Measurements from ENCODE around the gene PSME1. TPM values are rescaled to one million over a fixed set of nuclear protein-coding genes. Genes with fewer than 3 reads are reported as not detected.

PSME1 gene
- polyA plus RNA-seq, 2 of the 4 experiments (the other 2 are of a cell fraction), result 83.6 to 124 TPM

DNA sequence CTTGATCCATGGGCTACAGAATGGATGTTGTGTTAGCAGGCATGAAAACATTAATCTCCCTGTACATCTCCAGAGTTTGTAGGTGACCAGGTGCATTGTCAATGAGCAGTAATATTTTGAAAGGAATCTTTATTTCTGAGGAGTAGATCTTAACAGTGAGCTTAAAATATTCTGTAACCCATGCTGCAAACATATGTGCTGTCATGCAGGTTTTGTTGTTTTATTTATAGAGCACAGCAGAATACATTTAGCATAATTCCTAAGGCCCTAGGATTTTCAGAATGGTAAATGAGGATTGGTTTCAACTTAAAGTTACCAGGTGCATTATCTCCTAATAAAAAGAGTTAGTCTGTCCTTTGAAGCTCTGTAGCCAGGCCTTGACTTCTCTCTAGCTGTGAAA is 9.1 kb upstream of the PSME1 start:
- no peak for FAIRE-seq
- POLR2A ChIA-PET, result interaction anchor here (0.7 to 2.2 kb wide), 4 partner anchors 9 to 45 kb away, joined by 3 to 7 read pairs (median 4); partner anchors contain the start of gene PSME1
- ATAC-seq, result no peak

DNA sequence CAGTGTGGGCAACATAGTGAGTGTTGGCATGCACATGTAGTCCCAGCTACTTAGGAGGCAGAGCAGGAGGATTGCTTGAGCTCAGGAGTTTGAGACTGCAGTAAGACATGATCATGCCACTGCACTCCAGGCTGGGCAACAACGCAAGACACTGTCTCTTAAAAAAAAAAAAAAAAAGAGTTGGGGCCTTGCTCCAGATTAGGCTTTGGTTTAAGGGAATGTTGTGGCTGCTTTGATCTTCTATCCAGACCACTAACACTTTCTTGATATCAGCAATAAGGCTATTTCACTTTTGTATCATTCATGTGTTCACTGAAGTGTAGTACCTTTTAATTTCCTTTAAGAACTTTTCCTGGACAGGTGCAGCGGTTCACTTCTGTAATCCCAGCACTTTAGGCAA is 8.3 kb upstream of the PSME1 start:
- Histone ChIP-seq H3K4me2 (no peak overlapping the region), H3K9me3 (no peaks in the 10 kb centered on the region), H3K4me3 (no peak overlapping the region), H3K27ac (no peak overlapping the region), H3K4me1 (no peaks in the 10 kb centered on the region)
- WGBS (ENCODE audit: missing lambda C conversion rate), result 81% methylated on average over 2 of the region's 2 CpGs
- ATAC-seq (no peak), DNase-seq (ENCODE audit: low read depth in 1 of 2, low spot score in 1 of 2) (no peak), FAIRE-seq (no peak)
- CTCF ChIA-PET, result interaction anchor here (1.0 to 4.5 kb wide), 5 partner anchors 10 to 38 kb away, joined by 3 to 22 read pairs (median 4); partner anchors contain the start of genes EMC9 and IRF9
- no peak for TF ChIP-seq ZNF302 (CRISPR knock-in tag; IDR thresholded peaks at IDR 0.05)
- no peak for TF ChIP-seq POLR2AphosphoS2 (conservative IDR thresholded peaks at IDR 0.05; ENCODE audit: low read length)
- TF ChIP-seq HOXB5 (CRISPR knock-in tag; IDR thresholded peaks at IDR 0.05), result no peak
- TF ChIP-seq, protein P1, sequence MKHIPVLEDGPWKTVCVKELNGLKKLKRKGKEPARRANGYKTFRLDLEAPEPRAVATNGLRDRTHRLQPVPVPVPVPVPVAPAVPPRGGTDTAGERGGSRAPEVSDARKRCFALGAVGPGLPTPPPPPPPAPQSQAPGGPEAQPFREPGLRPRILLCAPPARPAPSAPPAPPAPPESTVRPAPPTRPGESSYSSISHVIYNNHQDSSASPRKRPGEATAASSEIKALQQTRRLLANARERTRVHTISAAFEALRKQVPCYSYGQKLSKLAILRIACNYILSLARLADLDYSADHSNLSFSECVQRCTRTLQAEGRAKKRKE (CRISPR knock-in tag; IDR thresholded peaks at IDR 0.05; ENCODE audit: low read depth), result no peak
- TF ChIP-seq ESRRA (IDR thresholded peaks at IDR 0.05; ENCODE audit: borderline replicate concordance, low read length), result no peak
- no peak for TF ChIP-seq MAFK (IDR thresholded peaks at IDR 0.05; ENCODE audit: partially characterized antibody)
- TF ChIP-seq EP300 (IDR thresholded peaks at IDR 0.05), result no peak
- no peak for TF ChIP-seq HDAC2 (IDR thresholded peaks at IDR 0.05)
- no peak for TF ChIP-seq ZSCAN20 (CRISPR knock-in tag; IDR thresholded peaks at IDR 0.05)
- TF ChIP-seq KDM5A (IDR thresholded peaks at IDR 0.05), result no peak
- TF ChIP-seq SREBF2 (IDR thresholded peaks at IDR 0.05), result no peak
- TF ChIP-seq EHF (CRISPR knock-in tag; IDR thresholded peaks at IDR 0.05), result no peak
- no peak for TF ChIP-seq FOSL2 (IDR thresholded peaks at IDR 0.05)
- no peak for TF ChIP-seq FOSL2 (CRISPR knock-in tag; IDR thresholded peaks at IDR 0.05)
- POLR2A ChIA-PET, result interaction anchor here (2.2 kb wide), 1 partner anchor 8 kb away, joined by 7 read pairs; the partner anchor contains the start of gene PSME1

More for the DNA sequence above, 9.1 kb upstream of the PSME1 start:
- Histone ChIP-seq H3K27ac (no peak overlapping the region), H3K4me1 (no peaks in the 10 kb centered on the region), H3K4me2 (no peak overlapping the region), H3K4me3 (no peak overlapping the region), H3K9me3 (no peaks in the 10 kb centered on the region)
- CTCF ChIA-PET, result interaction anchor here (1.0 to 4.5 kb wide), 6 partner anchors 11 to 181 kb away, joined by 3 to 22 read pairs (median 6); partner anchors contain the start of genes CIDEB, DCAF11, EMC9 and IRF9
- TF ChIP-seq HOXB5 (CRISPR knock-in tag; IDR thresholded peaks at IDR 0.05) (no peak), ZC3H11A (IDR thresholded peaks at IDR 0.05) (no peak), TFCP2L1 (CRISPR knock-in tag; IDR thresholded peaks at IDR 0.05) (no peak), RFX5 (IDR thresholded peaks at IDR 0.05) (no peak), RARB (CRISPR knock-in tag; IDR thresholded peaks at IDR 0.05) (no peak), ZSCAN20 (CRISPR knock-in tag; IDR thresholded peaks at IDR 0.05) (no peak), PHF8 (IDR thresholded peaks at IDR 0.05; ENCODE audit: borderline replicate concordance, low read depth) (no peak), NR3C1 (IDR thresholded peaks at IDR 0.05) (no peak), FOSB (CRISPR knock-in tag; IDR thresholded peaks at IDR 0.05) (no peak), BHLHE40 (IDR thresholded peaks at IDR 0.05; ENCODE audit: low read depth, low read length) (no peak), CHD2 (IDR thresholded peaks at IDR 0.05; ENCODE audit: low read length, partially characterized antibody) (no peak), FOXS1 (CRISPR knock-in tag; IDR thresholded peaks at IDR 0.05) (no peak), ESRRA (IDR thresholded peaks at IDR 0.05; ENCODE audit: borderline replicate concordance, low read length) (no peak), KDM1A (IDR thresholded peaks at IDR 0.05; ENCODE audit: low read depth) (no peak), ZFP36 (IDR thresholded peaks at IDR 0.05; ENCODE audit: borderline replicate concordance, partially characterized antibody) (no peak), CEBPB (IDR thresholded peaks at IDR 0.05) (no peak), MAFK (IDR thresholded peaks at IDR 0.05; ENCODE audit: partially characterized antibody) (no peak)
- TF ChIP-seq, protein P2, sequence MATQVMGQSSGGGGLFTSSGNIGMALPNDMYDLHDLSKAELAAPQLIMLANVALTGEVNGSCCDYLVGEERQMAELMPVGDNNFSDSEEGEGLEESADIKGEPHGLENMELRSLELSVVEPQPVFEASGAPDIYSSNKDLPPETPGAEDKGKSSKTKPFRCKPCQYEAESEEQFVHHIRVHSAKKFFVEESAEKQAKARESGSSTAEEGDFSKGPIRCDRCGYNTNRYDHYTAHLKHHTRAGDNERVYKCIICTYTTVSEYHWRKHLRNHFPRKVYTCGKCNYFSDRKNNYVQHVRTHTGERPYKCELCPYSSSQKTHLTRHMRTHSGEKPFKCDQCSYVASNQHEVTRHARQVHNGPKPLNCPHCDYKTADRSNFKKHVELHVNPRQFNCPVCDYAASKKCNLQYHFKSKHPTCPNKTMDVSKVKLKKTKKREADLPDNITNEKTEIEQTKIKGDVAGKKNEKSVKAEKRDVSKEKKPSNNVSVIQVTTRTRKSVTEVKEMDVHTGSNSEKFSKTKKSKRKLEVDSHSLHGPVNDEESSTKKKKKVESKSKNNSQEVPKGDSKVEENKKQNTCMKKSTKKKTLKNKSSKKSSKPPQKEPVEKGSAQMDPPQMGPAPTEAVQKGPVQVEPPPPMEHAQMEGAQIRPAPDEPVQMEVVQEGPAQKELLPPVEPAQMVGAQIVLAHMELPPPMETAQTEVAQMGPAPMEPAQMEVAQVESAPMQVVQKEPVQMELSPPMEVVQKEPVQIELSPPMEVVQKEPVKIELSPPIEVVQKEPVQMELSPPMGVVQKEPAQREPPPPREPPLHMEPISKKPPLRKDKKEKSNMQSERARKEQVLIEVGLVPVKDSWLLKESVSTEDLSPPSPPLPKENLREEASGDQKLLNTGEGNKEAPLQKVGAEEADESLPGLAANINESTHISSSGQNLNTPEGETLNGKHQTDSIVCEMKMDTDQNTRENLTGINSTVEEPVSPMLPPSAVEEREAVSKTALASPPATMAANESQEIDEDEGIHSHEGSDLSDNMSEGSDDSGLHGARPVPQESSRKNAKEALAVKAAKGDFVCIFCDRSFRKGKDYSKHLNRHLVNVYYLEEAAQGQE (IDR thresholded peaks at IDR 0.05), result no peak
- TF ChIP-seq, protein P3, sequence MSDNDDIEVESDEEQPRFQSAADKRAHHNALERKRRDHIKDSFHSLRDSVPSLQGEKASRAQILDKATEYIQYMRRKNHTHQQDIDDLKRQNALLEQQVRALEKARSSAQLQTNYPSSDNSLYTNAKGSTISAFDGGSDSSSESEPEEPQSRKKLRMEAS (IDR thresholded peaks at IDR 0.05), result no peak
- TF ChIP-seq, protein P4, sequence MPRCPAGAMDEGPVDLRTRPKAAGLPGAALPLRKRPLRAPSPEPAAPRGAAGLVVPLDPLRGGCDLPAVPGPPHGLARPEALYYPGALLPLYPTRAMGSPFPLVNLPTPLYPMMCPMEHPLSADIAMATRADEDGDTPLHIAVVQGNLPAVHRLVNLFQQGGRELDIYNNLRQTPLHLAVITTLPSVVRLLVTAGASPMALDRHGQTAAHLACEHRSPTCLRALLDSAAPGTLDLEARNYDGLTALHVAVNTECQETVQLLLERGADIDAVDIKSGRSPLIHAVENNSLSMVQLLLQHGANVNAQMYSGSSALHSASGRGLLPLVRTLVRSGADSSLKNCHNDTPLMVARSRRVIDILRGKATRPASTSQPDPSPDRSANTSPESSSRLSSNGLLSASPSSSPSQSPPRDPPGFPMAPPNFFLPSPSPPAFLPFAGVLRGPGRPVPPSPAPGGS (IDR thresholded peaks at IDR 0.05), result no peak
- DNase-seq (ENCODE audit: low read depth in 1 of 2, low spot score in 1 of 2), result no peak

All from A549 (cell line).